GM21825 (cell line): ENCODE results near the gene STIMATE.

ENCODE experiments used
- ATAC-seq: cut with Tn5 transposase; IDR thresholded peaks from one replicate; pipeline ENCODE4 v1.9.1; 2021; ENCODE audit warnings: mild to moderate bottlenecking, moderate library complexity; ENCODE audit not compliant: unreplicated experiment

Gene STIMATE

GRCh38 chr3:52871761-52872160 lies 25.6 kb downstream of the STIMATE start:
- no peak for ATAC-seq

GRCh38 chr3:52870471-52870870 lies 26.9 kb downstream of the STIMATE start:
- no peak for ATAC-seq

- ATAC-seq, result no peak
Measured at GRCh38 chr3:52866427-52866826, 30.9 kb downstream of the STIMATE start.

GRCh38 chr3:52865994-52866393 lies 31.4 kb downstream of the STIMATE start:
- no peak for ATAC-seq

GRCh38 chr3:52860424-52860768 lies 37.0 kb downstream of the STIMATE start:
- no peak for ATAC-seq

GRCh38 chr3:52859686-52860423 lies 37.5 kb downstream of the STIMATE start:
- no peak for ATAC-seq

- no peak for ATAC-seq
Measured at GRCh38 chr3:52857864-52858263, 39.5 kb downstream of the STIMATE start.

- ATAC-seq, result no peak
Measured at GRCh38 chr3:52857133-52857532, 40.2 kb downstream of the STIMATE start.

- ATAC-seq, result no peak
Measured at GRCh38 chr3:52856666-52857065, 40.7 kb downstream of the STIMATE start.

- no peak for ATAC-seq
Measured at GRCh38 chr3:52854013-52854412, 43.3 kb downstream of the STIMATE start.

GRCh38 chr3:52852419-52852818 lies 44.9 kb downstream of the STIMATE start:
- no peak for ATAC-seq

- no peak for ATAC-seq
Measured at GRCh38 chr3:52851348-52851747, 46.0 kb downstream of the STIMATE start.

GRCh38 chr3:52849656-52850055 lies 47.7 kb downstream of the STIMATE start:
- ATAC-seq, result no peak

- ATAC-seq, result no peak
Measured at GRCh38 chr3:52848617-52849016, 48.7 kb downstream of the STIMATE start.

GRCh38 chr3:52847726-52848125 lies 49.6 kb downstream of the STIMATE start:
- no peak for ATAC-seq

- no peak for ATAC-seq
Measured at GRCh38 chr3:52847241-52847640, 50.1 kb downstream of the STIMATE start.

- no peak for ATAC-seq
Measured at GRCh38 chr3:52846432-52846965, 50.8 kb downstream of the STIMATE start.

- ATAC-seq, result no peak
Measured at GRCh38 chr3:52845691-52846431, 51.5 kb downstream of the STIMATE start.

- ATAC-seq, result no peak
Measured at GRCh38 chr3:52845157-52845556, 52.2 kb downstream of the STIMATE start.

GRCh38 chr3:52844290-52844975 lies 52.9 kb downstream of the STIMATE start:
- ATAC-seq, result no peak

- no peak for ATAC-seq
Measured at GRCh38 chr3:52843881-52844280, 53.5 kb downstream of the STIMATE start.
